ENCODE data around the gene FGD6. TPM values are rescaled to one million over a fixed set of nuclear protein-coding genes. Genes with fewer than 3 reads are reported as not detected.

Gene FGD6
- total and polyA plus RNA-seq, 2 donors (not counting 1 experiment from before 2014, with no cell fraction given), result 3.3 to 4.7 TPM

- Histone ChIP-seq H3K4me2 (ENCODE audit: extremely low read depth, insufficient read depth, low read length) (no peak overlapping the region), H2AFZ (ENCODE audit: low read length) (no peak overlapping the region), H4K20me1 (ENCODE audit: control insufficient read depth, extremely low read depth, insufficient read depth, low read length) (no peaks in the 10 kb centered on the region), H3K4me3 (replicated peaks in 1 of 4; ENCODE audit: control extremely low read depth in 1 of 4, insufficient read depth in 1 of 4, low read depth in 3 of 4, low read length in 4 of 4) (no peak overlapping the region), H3K27ac (ENCODE audit: insufficient read depth, low read length) (no peak overlapping the region), H3K27me3 (ENCODE audit: control insufficient read depth, insufficient read depth, low read length) (no peaks in the 10 kb centered on the region), H3K36me3 (ENCODE audit: control insufficient read depth, insufficient read depth, low read length) (no peaks in the 10 kb centered on the region), H3K79me2 (ENCODE audit: control insufficient read depth, insufficient read depth, low read length) (no peaks in the 10 kb centered on the region), H3K9ac (ENCODE audit: insufficient read depth, low read length) (no peak overlapping the region), H3K9me3 (ENCODE audit: control insufficient read depth, insufficient read depth, low read depth, low read length) (no peaks in the 10 kb centered on the region), H3K4me1 (ENCODE audit: control insufficient read depth, extremely low read depth, insufficient read depth, low read length) (peaks cover 20% of the 10 kb centered on the region)
- no peak for TF ChIP-seq CTCF (conservative IDR thresholded peaks at IDR 0.05 in 1 of 2, IDR thresholded peaks at IDR 0.05 in 1 of 2; ENCODE audit: low read depth in 1 of 2, low read length in 2 of 2)
- DNase-seq (ENCODE audit: low read depth in 2 of 2), result no peak
These were observed 10.4 kb downstream of the FGD6 start for GRCh38 chr12:95206916-95207315.

GRCh38 chr12:95205685-95206084 lies 11.6 kb downstream of the FGD6 start:
- Histone ChIP-seq H2AFZ (ENCODE audit: low read length) (peak overlapping the region; percentile 68), H3K4me1 (ENCODE audit: control insufficient read depth, extremely low read depth, insufficient read depth, low read length) (peaks cover 22% of the 10 kb centered on the region), H3K4me2 (ENCODE audit: extremely low read depth, insufficient read depth, low read length) (peak overlapping the region; percentile 49), H3K9me3 (ENCODE audit: control insufficient read depth, insufficient read depth, low read depth, low read length) (no peaks in the 10 kb centered on the region), H3K4me3 (replicated peaks in 1 of 4; ENCODE audit: control extremely low read depth in 1 of 4, insufficient read depth in 1 of 4, low read depth in 3 of 4, low read length in 4 of 4) (no peak overlapping the region), H4K20me1 (ENCODE audit: control insufficient read depth, extremely low read depth, insufficient read depth, low read length) (no peaks in the 10 kb centered on the region), H3K27ac (ENCODE audit: insufficient read depth, low read length) (peak overlapping the region; percentile 57), H3K9ac (ENCODE audit: insufficient read depth, low read length) (no peak overlapping the region), H3K36me3 (ENCODE audit: control insufficient read depth, insufficient read depth, low read length) (no peaks in the 10 kb centered on the region), H3K79me2 (ENCODE audit: control insufficient read depth, insufficient read depth, low read length) (no peaks in the 10 kb centered on the region), H3K27me3 (ENCODE audit: control insufficient read depth, insufficient read depth, low read length) (no peaks in the 10 kb centered on the region)
- DNase-seq (ENCODE audit: low read depth in 2 of 2), result peak; percentile 87 to 89
- TF ChIP-seq CTCF (conservative IDR thresholded peaks at IDR 0.05 in 1 of 2, IDR thresholded peaks at IDR 0.05 in 1 of 2; ENCODE audit: low read depth in 1 of 2, low read length in 2 of 2), result no peak

- Histone ChIP-seq H3K9ac (ENCODE audit: insufficient read depth, low read length) (no peak overlapping the region), H3K27ac (ENCODE audit: insufficient read depth, low read length) (peak overlapping the region; percentile 57), H4K20me1 (ENCODE audit: control insufficient read depth, extremely low read depth, insufficient read depth, low read length) (no peaks in the 10 kb centered on the region), H3K27me3 (ENCODE audit: control insufficient read depth, insufficient read depth, low read length) (no peaks in the 10 kb centered on the region), H3K4me2 (ENCODE audit: extremely low read depth, insufficient read depth, low read length) (peak overlapping the region; percentile 49), H3K4me3 (replicated peaks in 1 of 4; ENCODE audit: control extremely low read depth in 1 of 4, insufficient read depth in 1 of 4, low read depth in 3 of 4, low read length in 4 of 4) (no peak overlapping the region), H3K9me3 (ENCODE audit: control insufficient read depth, insufficient read depth, low read depth, low read length) (no peaks in the 10 kb centered on the region), H3K79me2 (ENCODE audit: control insufficient read depth, insufficient read depth, low read length) (no peaks in the 10 kb centered on the region), H3K4me1 (ENCODE audit: control insufficient read depth, extremely low read depth, insufficient read depth, low read length) (peaks cover 22% of the 10 kb centered on the region), H3K36me3 (ENCODE audit: control insufficient read depth, insufficient read depth, low read length) (no peaks in the 10 kb centered on the region), H2AFZ (ENCODE audit: low read length) (no peak overlapping the region)
- no peak for TF ChIP-seq CTCF (conservative IDR thresholded peaks at IDR 0.05 in 1 of 2, IDR thresholded peaks at IDR 0.05 in 1 of 2; ENCODE audit: low read depth in 1 of 2, low read length in 2 of 2)
- no peak for TF ChIP-seq EZH2 (IDR thresholded peaks at IDR 0.05; ENCODE audit: low read length, missing control alignments)
- no peak for DNase-seq (ENCODE audit: low read depth in 2 of 2)
These were observed 12.1 kb downstream of the FGD6 start for GRCh38 chr12:95205016-95205624.

Measured in fibroblast of lung (primary cell).